ENCODE data around the gene ABHD8. TPM values are rescaled to one million over a fixed set of nuclear protein-coding genes. Genes with fewer than 3 reads are reported as not detected.
A peak's percentile ranks its signal among the peaks of the same experiment; 100 is the strongest.

ABHD8 gene
- total RNA-seq, 5 donors from 2014 or later (not counting 1 experiment from before 2014, with no cell fraction given) = 5.3 to 12.4 (median 11.3) TPM

- H3K4me3 ChIP-seq (ENCODE audit: control insufficient read depth in 1 of 2, extremely low read depth in 1 of 2, low read length in 1 of 2) = no peak overlapping the region
- Mint-ChIP-seq H3K4me3 (peak overlapping the region in 1 of 3 donors; percentile 11), H3K4me1 (peaks cover 0 to 17% (median 6%) of the 10 kb centered on the region in 3 donors), H3K36me3 (no peaks in the 10 kb centered on the region), H3K27ac (peak overlapping the region; percentile 50 to 77), H3K27me3 (peaks cover 5 to 6% of the 10 kb centered on the region in 2 donors), H3K9me3 (no peaks in the 10 kb centered on the region)
- ChIA-PET POLR2A (no interaction called here), CTCF (no interaction called here)
- H3K27me3 ChIP-seq (replicated peaks in 1 of 2; ENCODE audit: control insufficient read depth in 2 of 2, extremely low read depth in 1 of 2, insufficient read depth in 2 of 2, low read length in 1 of 2) = peaks cover 0 to 15% of the 10 kb centered on the region in 2 experiments
- 80% methylated on average over 2 of the region's 8 CpGs for WGBS (ENCODE audit: insufficient coverage)
- H3K4me1 ChIP-seq (ENCODE audit: control insufficient read depth in 1 of 2, extremely low read depth in 1 of 2, insufficient read depth in 2 of 2, low read length in 2 of 2) = peaks cover 0 to 19% of the 10 kb centered on the region in 2 experiments
- H3K9me3 ChIP-seq = no peaks in the 10 kb centered on the region
- no peak for ATAC-seq (replicated peaks in 1 of 4)
- H3K27ac ChIP-seq (ENCODE audit: low read length) = no peak overlapping the region
- DNase-seq = no peak
- no peaks in the 10 kb centered on the region for H3K36me3 ChIP-seq (ENCODE audit: control insufficient read depth in 2 of 2, extremely low read depth in 1 of 2, insufficient read depth in 1 of 2, low read length in 1 of 2)
Measured at GRCh38 chr19:17242431-17243208, 60.6 kb downstream of the ABHD8 start.

Other genes with a start within 250 kb of the ABHD8 start
- 10 to 100 TPM; 16.6 to 20.4 (median 19.3) TPM for gene HAUS8, start 228.0 kb downstream of the ABHD8 start, total RNA-seq
- gene MYO9B, start 227.6 kb downstream of the ABHD8 start, total RNA-seq = 100 to 1,000 TPM; 185 to 220 (median 202) TPM
- gene USE1, start 88.1 kb downstream of the ABHD8 start, total RNA-seq = 10 to 100 TPM; 23.8 to 45.2 (median 38.6) TPM
- gene OCEL1, start 77.2 kb downstream of the ABHD8 start, total RNA-seq = 10 to 100 TPM; 21.5 to 33.3 (median 23.0) TPM
- gene NR2F6, start 57.5 kb downstream of the ABHD8 start, total RNA-seq = 1 to 10 TPM in 4 of 5 donors, under 1 TPM in 1; 0.55 to 6.4 (median 2.8) TPM
- under 1 TPM in 4 of 5 donors, not detected in 1; 0.10 to 0.61 (median 0.38) TPM for gene USHBP1, start 38.7 kb downstream of the ABHD8 start, total RNA-seq
- 100 to 1,000 TPM in 3 of 5 donors, 10 to 100 TPM in 2; 76.7 to 130 (median 117) TPM for gene BABAM1, start 36.0 kb downstream of the ABHD8 start, total RNA-seq
- gene ANKLE1, start 21.5 kb downstream of the ABHD8 start, total RNA-seq = 1 to 10 TPM in 4 of 5 donors, under 1 TPM in 1; 0.93 to 6.5 (median 2.9) TPM
- 10 to 100 TPM; 37.6 to 87.0 (median 69.3) TPM for gene MRPL34, start 2.4 kb upstream of the ABHD8 start, total RNA-seq
- gene DDA1, start 6.1 kb upstream of the ABHD8 start, total RNA-seq = 10 to 100 TPM; 37.3 to 51.7 (median 42.0) TPM
- 10 to 100 TPM; 18.3 to 27.4 (median 24.9) TPM for gene ANO8, start 31.4 kb upstream of the ABHD8 start, total RNA-seq
- 10 to 100 TPM; 31.9 to 72.5 (median 65.7) TPM for gene GTPBP3, start 34.1 kb upstream of the ABHD8 start, total RNA-seq
- gene PLVAP, start 73.9 kb upstream of the ABHD8 start, total RNA-seq = under 1 TPM in 4 of 5 donors, not detected in 1; 0.19 to 0.86 (median 0.48) TPM
- 1 to 10 TPM; 1.4 to 3.3 (median 2.6) TPM for gene CCDC194, start 90.8 kb upstream of the ABHD8 start, total RNA-seq
- gene BST2, start 102.2 kb upstream of the ABHD8 start, total RNA-seq = 10 to 100 TPM; 43.9 to 62.0 (median 52.2) TPM
- 10 to 100 TPM; 21.0 to 41.4 (median 35.3) TPM for gene MVB12A, start 116.6 kb upstream of the ABHD8 start, total RNA-seq
- not detected for gene TMEM221, start 145.2 kb upstream of the ABHD8 start, total RNA-seq
- not detected for gene NXNL1, start 157.5 kb upstream of the ABHD8 start, total RNA-seq
- 10 to 100 TPM in 3 of 5 donors, 1 to 10 TPM in 2; 5.9 to 13.3 (median 10.5) TPM for gene SLC27A1, start 167.1 kb upstream of the ABHD8 start, total RNA-seq
- 100 to 1,000 TPM in 1 of 5 donors, 10 to 100 TPM in 4; 46.2 to 103 (median 77.5) TPM for gene PGLS, start 208.2 kb upstream of the ABHD8 start, total RNA-seq